K562 (cell line): ENCODE results near the gene STAB2. TPM values are rescaled to one million over a fixed set of nuclear protein-coding genes. Genes with fewer than 3 reads are reported as not detected.
A peak's percentile ranks its signal among the peaks of the same experiment; 100 is the strongest.

Source experiments
- BRF1 ChIP-seq: IDR thresholded peaks from 3 replicates; pipeline ENCODE4 v1.6.1; 2011; ENCODE audit warnings: borderline replicate concordance, mild to moderate bottlenecking; ENCODE audit not compliant: insufficient read length; ENCODE audit errors: extremely low read depth
- CBFB ChIP-seq: sonication (generic); formaldehyde crosslinking; IDR thresholded peaks from 2 replicates; pipeline ENCODE4 v1.4.0; 2020; ENCODE audit warnings: mild to moderate bottlenecking, missing genetic modification reagents
- HOXB6 ChIP-seq: fragments of 250-450 bp; sonication (Bioruptor Pico); IDR thresholded peaks from 2 replicates; pipeline ENCODE4 v1.5.1; 2022; ENCODE audit warnings: mild to moderate bottlenecking, borderline replicate concordance
- IRF2 ChIP-seq: sonication (generic); formaldehyde crosslinking; IDR thresholded peaks from 2 replicates; pipeline ENCODE4 v1.8.1; 2022; ENCODE audit warnings: mild to moderate bottlenecking, missing genetic modification reagents
- JUND ChIP-seq, 2 experiments: IDR thresholded peaks; 2 replicates in 1 of 2; 3 replicates in 1 of 2; pipeline ENCODE4 v1.6.1; 2011; ENCODE audit warnings: borderline replicate concordance in 2 of 2, low read depth in 2 of 2, low read length in 2 of 2, improper control_type of control experiment in 1 of 2, missing biosample characterization in 1 of 2, missing genetic modification characterization in 1 of 2, missing genetic modification reagents in 1 of 2
- NR1H2 ChIP-seq: sonication (generic); formaldehyde crosslinking; IDR thresholded peaks from 2 replicates; pipeline ENCODE4 v1.4.0; 2020; ENCODE audit warnings: mild to moderate bottlenecking, missing genetic modification reagents
- PRMT5 ChIP-seq: sonication (generic); formaldehyde crosslinking; IDR thresholded peaks from 2 replicates; pipeline ENCODE4 v1.5.0; 2020; ENCODE audit warnings: missing genetic modification reagents
- RAD51 ChIP-seq: fragments of 450-650 bp; IDR thresholded peaks from 2 replicates; pipeline ENCODE4 v1.7.1; 2016; ENCODE audit warnings: low read depth, mild to moderate bottlenecking, borderline replicate concordance
- TAF9B ChIP-seq: fragments of 450-650 bp; IDR thresholded peaks from 2 replicates; pipeline ENCODE4 v1.6.1; 2018; ENCODE audit warnings: mild to moderate bottlenecking; ENCODE audit not compliant: partially characterized antibody
- polyA plus RNA-seq, 8 experiments: library from polyadenylated mRNA; depleted of rRNA in 4 of 8; stranded (reverse) in 5 of 8; unstranded in 3 of 8; fragments of >200 nt; fragmentation: Nextera tagmentation in 2 of 8; fragmentation: Illumina TruSeq in 1 of 8; extraction: Ambion mirVana in 2 of 8; extraction: Trizol in 1 of 8; gene quantifications; 2 replicates each; pipeline versions ENCODE4 v1.2.1 to v1.2.3, GENCODE V29; 2011 to 2014; ENCODE audit warnings: inconsistent platforms in 1 of 8, missing spikeins in 1 of 8
- total RNA-seq, 7 experiments: library from RNA; depleted of rRNA in 6 of 7; stranded (reverse); fragments of >200 nt in 6 of 7; fragmentation: Illumina TruSeq in 2 of 7; extraction: Trizol in 2 of 7; gene quantifications; 2 replicates each; pipeline versions ENCODE4 v1.2.1 to v1.2.3, GENCODE V29; 2011 to 2021; ENCODE audit warnings: low replicate concordance in 1 of 7
- TF ChIP-seq, protein P1 (sequence below): sonication (generic); formaldehyde crosslinking; IDR thresholded peaks from 2 replicates; pipeline ENCODE4 v1.8.0; 2023; ENCODE audit warnings: mild to moderate bottlenecking, missing genetic modification reagents

STAB2 gene
- total and polyA plus RNA-seq, 9 of the 15 experiments (the other 6 are each of a cell fraction or from before 2014, with no cell fraction given): 0.10 TPM; not detected in 8

DNA sequence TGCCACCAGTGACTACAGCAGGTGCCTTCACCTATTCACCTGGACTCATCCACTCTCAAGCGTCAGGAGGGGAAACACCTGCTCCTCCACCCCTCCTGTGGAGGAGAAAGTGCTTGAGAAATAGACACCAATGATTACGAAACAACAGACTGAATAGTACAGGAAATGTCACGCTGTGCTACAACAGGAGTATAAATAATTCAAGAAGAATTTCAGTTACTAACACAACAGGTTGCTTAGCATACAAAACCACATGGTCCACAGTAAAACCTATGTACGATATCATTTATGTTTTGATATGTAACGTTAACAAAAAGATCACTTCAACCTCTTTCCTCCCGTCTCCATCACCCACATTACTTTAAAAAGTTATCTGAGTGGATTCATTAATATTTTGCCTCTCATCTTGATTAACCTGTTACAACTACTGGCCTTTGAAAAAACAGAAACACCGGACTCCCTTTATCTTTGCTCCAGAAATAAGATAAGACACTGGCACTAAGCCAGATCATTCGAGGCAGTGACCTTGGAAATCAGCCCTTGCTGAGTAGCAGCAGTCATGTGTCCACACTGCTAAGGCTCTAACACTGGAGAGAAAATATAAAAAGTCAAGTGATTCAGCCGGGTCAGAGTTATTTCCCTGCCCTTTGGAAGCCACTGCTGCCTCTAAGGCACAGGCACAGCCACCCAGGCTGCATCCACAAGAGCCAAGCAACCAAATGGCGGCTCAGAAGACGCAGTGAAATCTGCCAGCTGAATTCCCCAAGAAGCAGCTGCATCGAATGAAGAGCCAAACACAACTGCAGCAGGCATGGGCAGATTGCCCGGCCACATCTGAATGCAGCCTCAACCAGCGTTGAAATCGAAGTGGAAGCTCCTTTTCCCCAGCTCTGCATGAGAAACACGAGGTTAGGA, 213.0 kb downstream of the STAB2 start (continued):
- no peak for TF ChIP-seq NR1H2
- TF ChIP-seq, protein P1, sequence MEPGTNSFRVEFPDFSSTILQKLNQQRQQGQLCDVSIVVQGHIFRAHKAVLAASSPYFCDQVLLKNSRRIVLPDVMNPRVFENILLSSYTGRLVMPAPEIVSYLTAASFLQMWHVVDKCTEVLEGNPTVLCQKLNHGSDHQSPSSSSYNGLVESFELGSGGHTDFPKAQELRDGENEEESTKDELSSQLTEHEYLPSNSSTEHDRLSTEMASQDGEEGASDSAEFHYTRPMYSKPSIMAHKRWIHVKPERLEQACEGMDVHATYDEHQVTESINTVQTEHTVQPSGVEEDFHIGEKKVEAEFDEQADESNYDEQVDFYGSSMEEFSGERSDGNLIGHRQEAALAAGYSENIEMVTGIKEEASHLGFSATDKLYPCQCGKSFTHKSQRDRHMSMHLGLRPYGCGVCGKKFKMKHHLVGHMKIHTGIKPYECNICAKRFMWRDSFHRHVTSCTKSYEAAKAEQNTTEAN: no peak
- TF ChIP-seq BRF1: no peak
- peak; percentile 52; the same call in 1 of the 2 replicates for TF ChIP-seq JUND (IDR thresholded peaks at IDR 0.05; ENCODE audit: borderline replicate concordance, low read depth, low read length)
- peak; percentile 40; the same call in 1 of the 3 replicates for TF ChIP-seq JUND (tag; IDR thresholded peaks at IDR 0.05; ENCODE audit: borderline replicate concordance, low read depth, low read length)
- TF ChIP-seq PRMT5 (CRISPR knock-in tag): no peak
- TF ChIP-seq RAD51: 0 out of 2 replicates have a peak, but pooled peaks have one; percentile 21
- TF ChIP-seq CBFB: no peak
- no peak for TF ChIP-seq TAF9B
- no peak for TF ChIP-seq IRF2 (CRISPR knock-in tag)
- TF ChIP-seq HOXB6 (CRISPR knock-in tag): no peak
